HTR-8/SVneo (cell line): ENCODE results near the gene LCE1E.

Experiments
- DNase-seq: peaks from one replicate; pipeline ENCODE4 v3.0.0; 2011; ENCODE audit warnings: low spot score, mixed read lengths; ENCODE audit not compliant: insufficient read length
- FAIRE-seq: peaks from 2 replicates; lab custom pipeline; 2011; peaks lifted over from hg19 to GRCh38; lab: Jason Lieb, UNC

LCE1E gene, protein sequence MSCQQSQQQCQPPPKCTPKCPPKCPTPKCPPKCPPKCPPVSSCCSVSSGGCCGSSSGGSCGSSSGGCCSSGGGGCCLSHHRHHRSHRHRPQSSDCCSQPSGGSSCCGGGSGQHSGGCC

DNA sequence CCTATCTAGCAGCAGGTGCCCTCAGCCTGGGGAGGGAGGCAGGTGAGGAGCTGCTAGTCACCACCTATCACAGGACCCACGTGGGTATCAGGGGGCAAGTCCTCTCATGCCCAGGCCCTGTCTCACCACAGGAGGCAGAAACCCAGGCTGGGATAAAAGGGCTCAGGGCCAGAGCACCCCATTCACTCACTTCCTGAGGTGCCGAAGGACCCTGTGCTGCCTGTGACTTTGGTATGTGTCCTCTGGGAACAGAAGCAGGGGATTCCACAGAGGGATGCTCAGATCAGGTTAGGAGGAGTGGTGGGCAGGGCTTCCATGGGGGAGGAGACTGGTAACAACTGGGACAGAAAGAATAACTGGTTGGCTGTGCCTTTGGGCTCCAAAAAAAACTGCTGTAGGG lies at the start of gene LCE1E:
TSS of gene LCE1E (plus strand) at position 181 of the 400 bp plus-strand sequence. CDS start 1,043 bp downstream, outside the sequence.
- FAIRE-seq (no peak), DNase-seq (no peak)

DNA sequence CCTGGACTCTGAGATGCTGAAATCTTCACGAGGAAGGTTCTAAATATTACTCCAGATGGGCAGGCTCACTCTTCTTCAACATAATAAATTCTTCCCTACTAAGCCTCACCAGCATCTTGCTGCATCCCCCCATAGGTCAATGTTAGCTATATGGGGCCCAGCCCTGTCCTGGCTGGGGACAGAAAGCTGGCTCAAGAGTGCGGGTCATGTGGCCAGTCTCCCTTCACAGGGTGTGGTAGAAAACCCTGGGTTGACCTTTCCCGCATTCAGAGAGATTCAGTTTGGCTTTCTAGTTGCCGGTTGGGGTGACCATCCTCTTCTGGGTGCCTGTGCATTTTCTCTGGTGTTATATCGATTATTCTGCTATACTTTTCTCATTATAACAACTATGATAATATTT lies 48.1 kb upstream of the LCE1E start:
- no peak for DNase-seq
- FAIRE-seq: no peak

DNA sequence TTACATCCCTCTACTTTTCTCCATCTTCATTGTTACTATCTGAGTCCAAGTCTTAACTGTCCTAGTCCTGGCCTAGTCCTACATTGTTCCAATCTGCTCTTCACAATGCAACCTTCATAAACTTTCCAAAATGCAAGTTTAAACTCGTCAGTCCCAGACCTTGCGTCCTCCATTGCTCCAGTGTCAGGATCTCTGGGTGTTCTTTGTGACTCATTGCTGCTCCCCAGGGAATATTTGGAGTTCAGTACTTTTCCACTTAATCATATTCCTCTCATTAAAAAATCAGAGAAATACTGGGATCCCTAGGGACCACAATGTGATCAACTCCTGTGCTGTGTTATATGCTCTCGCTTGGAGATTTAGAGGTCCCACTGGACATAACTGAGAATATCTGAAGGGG lies 46.2 kb upstream of the LCE1E start:
- FAIRE-seq: no peak
- DNase-seq: no peak

DNA sequence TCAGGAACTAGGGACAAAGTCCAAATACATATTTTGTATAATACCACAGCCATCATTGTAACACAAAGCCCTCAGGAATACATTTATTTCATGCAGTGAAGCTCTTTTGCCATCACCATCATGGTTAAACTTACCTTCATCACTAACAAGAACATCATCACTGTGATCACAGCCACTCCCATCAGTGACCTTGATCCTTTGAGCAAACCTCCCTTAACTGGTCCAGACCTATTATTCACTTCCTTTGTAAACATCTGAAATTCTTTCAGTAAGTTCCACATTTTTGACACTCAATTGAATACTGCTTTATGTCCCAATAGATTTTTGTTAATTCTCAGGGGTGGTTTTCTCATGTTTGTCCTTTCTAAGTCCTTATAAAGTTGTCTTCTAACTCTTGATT lies 44.4 kb upstream of the LCE1E start:
- DNase-seq: no peak
- no peak for FAIRE-seq

DNA sequence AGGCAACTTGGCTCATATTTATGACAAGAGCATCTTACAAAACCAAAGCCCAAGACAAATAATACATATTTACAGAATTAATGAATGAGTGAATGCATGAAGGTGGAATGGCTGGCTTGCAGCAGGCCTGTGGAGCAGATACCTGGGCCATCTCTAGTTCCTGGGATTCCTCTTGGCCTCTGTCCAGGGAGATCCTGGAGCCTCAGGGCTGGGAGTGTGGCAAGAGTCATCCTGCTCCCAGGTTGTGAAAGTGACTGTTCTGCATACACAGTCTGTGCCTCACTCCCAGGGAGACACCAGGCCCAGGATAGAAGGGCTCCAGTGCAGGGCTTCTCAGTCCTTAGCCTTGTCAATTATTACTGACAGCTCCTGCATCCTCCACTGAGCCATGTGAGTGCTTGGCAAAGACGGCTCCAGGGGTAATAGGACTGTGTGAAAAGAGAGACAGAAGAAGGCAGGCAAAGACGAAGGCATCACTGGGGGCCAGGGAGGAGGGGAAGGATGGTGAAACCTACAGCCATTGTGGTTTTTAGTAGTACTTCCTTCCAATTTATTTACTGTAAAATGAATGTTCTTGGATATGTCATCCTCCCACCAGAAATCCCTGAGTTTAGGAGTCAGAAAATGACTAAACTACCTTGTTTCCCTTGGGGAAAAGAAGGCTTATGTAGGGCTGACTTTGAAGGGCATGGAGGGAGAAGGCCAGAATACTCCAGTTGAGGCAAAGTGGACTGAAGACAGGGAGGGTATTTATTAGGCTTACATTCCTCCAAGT lies 42.5 kb upstream of the LCE1E start:
- DNase-seq (no peak), FAIRE-seq (no peak)

DNA sequence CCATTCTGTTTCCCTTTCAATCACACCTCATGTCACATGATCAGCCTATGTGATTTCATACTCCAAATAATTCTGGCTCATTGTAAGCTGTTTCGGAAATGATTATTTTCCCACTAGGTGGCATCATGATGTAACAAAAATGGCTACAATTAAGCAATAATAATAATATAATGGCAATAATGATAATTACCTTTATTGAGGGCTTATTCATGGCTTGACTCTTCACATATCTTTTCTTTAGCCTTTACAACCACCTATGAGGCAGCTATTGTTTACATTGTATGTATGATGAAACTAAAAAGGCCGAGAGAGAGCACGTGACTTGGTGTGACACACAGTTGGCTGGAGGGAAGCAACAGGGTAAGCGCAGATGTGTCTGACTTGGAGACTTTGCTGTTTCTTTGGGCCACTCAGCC lies 40.8 kb upstream of the LCE1E start:
- FAIRE-seq (no peak), DNase-seq (no peak)

DNA sequence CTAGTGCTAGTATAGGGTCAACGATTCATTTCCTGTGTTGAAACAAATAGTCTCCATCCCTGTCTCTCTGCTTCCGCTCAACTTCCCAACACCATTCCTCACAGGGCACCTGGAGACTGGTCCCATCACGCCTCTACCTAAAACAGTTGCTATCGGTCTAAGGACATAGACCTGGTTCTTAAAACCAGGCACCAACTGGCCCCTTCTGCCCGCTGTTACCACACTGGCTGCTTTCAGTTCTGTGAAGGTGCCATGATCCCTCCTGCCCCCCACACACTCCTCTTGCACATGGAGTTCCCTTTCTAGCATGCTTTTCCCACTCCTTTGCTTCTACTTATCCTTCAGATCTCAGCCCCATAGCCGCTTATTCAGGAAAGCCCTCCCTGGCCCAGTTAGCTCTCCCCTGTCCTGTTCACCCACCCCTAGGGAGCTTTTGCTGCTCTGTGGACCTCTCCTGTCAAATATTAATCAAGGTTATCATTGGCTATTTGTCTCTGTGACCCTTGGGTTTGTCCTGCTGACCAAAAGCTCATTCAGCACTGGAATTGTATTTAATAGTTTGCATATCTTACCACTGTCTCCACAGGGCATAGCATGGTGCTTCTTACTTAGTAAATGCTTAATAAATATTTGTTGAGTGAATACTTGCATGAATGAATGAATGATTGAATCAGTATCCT lies 40.2 kb upstream of the LCE1E start:
- no peak for FAIRE-seq
- DNase-seq: no peak

DNA sequence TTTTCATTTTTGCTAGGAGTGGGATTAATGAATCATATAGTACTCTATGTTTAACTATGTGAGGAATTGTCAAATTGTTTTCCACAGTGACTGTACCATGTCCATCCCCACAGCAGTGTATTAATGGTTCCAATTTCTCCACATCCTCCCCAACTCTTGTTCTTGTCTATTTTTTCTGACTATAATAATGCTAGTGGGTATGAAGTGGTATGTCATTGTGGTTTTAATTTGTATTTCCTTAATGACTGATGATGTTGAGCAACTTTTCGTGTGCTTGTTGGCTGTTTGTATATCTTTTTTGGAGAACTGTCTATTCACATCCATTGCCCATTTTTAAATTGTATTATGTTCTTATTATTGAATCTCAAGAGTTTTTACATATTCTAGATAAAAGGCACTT lies 38.2 kb upstream of the LCE1E start:
- DNase-seq: no peak

DNA sequence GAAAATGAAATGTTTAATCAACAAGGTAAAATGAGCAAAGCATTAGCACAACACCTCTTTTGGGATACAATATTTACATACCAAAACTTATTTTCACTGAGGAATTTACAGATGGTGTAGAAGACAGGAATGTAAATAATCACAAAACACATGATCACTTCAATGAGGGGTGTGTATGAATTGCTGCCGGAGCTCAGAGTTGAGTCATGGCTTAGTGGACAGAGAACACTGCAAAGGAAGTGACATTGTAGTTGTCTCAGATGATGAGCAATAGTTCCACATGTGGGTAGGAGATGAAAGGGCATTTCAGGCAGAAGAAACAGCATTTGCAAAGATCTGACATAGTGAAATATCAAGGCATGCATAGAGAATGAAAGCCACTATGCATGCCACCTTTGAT lies 33.8 kb upstream of the LCE1E start:
- FAIRE-seq: no peak
- no peak for DNase-seq

More for the DNA sequence above, 38.2 kb upstream of the LCE1E start:
- no peak for FAIRE-seq

DNA sequence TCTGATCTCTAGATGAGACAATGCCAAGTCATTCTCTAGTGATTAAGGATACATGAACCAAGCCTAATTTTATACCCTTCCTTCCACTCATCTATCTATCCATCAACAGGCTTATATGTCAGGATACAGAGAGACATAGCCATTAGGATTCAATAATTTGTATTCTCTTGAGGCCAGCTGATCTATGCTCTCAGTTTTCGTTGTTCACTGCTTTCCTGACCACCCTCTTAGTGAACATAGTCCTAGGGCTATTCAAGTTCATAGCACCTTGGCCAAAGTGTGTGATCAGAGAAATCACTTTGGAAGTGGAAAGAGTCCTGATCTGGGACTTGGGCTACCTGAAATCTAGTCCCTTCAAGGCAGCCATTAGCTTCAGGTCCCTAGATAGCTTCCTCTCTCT lies 32.5 kb upstream of the LCE1E start:
- FAIRE-seq (no peak), DNase-seq (no peak)

DNA sequence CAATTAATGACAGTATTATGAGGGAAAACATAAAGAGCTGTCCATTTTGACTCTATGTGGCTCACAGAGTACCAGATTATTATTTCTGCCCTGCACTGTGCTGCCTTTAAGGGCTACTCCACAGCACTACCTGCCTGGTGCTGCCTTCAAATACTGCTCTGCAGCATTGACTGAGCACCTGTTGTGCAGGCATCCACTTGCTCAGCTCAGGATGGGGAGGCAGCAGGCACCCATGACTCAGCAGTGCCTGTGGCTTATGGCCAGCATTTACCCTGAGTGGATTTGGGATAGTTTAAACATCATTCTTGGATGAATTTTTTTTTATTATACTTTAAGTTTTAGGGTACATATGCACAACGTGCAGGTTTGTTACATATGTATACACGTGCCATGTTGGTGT lies 29.2 kb upstream of the LCE1E start:
- DNase-seq: no peak

DNA sequence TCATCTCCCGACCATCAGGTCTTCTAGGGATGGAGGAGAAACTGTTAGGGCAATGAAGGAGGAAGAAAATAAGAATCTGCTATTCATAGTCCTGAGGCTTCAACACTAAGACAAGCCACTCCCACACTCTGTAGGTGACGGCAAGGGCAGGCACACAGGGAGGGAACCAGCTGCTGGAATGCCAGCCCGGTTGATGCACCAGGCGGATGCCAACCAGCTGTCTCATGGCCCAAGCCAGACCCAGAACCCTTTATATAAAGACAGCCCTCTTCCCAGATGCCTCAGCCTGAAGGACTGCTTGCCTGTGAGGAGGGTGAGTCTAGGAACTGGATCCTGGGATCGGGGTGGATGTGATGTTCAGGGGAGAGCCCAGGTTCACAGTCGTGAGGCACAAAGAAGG lies 28.3 kb upstream of the LCE1E start, which contains the start of gene KPRP:
TSS of gene KPRP (plus strand) at position 279 of the 400 bp plus-strand sequence. CDS start 1,564 bp downstream, outside the sequence.
- DNase-seq: no peak
- no peak for FAIRE-seq

More for the DNA sequence above, 29.2 kb upstream of the LCE1E start:
- FAIRE-seq: no peak

DNA sequence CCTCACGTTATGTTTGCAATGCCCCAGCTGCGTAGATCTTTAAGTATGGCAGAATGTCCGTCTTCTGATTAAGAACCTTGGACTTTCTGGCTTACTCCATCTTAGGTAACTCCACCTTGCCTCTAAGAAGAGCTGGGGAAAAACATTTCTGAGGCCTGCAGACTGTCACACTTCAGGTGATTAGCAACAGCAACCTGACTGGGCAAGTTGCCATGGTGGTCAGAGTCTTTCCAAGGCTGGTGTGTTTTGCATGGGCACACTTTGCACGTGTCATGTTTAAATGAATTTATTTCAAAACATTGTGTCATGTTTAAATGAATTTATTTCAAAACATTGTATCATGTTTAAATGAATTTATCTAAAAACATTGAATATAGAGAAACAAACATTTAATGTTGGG lies 27.4 kb upstream of the LCE1E start:
- FAIRE-seq (no peak), DNase-seq (no peak)

DNA sequence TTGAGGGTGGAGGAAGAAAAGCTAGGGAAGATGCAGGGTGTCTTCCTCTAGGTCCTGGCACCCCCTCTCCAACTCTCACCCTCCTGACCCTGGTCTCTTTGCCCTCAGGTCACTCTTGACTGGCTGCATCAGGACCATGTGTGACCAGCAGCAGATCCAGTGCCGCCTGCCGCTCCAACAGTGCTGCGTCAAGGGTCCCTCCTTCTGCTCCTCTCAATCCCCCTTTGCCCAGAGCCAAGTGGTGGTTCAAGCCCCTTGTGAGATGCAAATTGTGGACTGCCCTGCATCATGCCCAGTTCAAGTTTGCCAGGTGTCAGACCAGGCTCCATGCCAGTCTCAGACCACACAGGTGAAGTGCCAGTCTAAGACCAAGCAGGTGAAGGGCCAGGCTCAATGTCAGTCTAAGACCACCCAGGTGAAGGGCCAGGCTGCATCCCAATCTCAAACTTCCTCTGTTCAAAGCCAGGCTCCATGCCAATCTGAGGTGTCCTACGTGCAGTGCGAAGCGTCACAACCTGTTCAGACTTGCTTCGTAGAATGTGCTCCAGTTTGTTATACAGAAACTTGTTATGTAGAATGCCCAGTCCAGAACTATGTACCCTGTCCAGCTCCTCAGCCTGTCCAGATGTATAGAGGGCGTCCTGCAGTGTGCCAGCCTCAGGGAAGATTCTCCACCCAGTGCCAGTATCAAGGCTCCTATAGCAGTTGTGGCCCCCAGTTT lies 26.4 kb upstream of the LCE1E start:
- FAIRE-seq (no peak), DNase-seq (no peak)

DNA sequence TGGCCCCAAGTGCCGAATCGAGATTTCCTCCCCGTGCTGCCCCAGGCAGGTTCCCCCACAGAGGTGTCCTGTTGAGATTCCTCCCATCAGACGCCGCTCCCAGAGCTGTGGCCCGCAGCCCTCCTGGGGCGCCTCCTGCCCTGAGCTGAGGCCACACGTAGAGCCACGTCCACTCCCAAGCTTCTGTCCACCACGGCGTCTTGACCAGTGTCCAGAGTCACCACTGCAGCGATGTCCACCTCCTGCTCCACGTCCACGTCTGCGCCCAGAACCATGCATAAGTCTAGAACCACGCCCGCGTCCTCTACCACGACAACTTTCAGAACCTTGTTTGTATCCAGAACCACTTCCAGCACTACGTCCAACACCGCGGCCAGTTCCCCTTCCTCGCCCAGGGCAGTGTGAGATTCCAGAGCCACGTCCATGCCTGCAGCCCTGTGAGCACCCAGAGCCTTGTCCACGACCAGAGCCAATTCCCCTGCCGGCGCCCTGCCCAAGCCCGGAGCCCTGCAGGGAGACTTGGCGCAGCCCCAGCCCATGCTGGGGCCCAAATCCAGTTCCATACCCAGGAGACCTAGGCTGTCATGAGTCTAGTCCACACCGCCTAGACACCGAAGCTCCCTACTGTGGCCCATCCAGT lies 25.4 kb upstream of the LCE1E start:
- no peak for FAIRE-seq
- DNase-seq: no peak

DNA sequence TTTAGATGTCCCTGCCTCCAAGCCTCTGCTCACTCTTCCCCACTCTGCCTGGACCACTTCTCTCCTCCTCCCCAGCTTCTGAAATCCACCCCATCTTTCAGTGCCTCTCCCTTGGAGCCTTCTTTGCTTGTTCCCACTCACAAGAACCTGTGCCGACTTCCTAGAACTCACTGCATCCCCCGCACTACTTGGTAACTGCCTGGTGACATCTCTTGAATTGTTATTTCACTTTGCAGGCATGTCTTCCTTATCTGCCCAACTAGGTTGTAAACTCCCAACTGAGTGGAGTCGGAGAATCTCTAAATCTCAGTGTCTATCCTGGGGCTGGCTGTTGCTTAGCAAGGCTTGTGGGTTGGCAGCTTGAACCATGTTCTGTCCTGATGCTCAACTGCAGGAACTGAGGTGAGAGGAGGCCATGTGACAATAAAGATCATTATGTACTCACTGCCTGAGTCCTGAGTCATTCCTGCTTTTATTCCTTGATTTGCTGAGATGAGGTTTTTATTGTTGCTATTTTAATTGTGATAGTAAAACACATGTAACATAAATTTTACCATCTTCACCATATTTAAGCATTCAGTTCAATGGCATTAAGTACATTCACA lies 24.3 kb upstream of the LCE1E start:
- FAIRE-seq: no peak
- DNase-seq: no peak

DNA sequence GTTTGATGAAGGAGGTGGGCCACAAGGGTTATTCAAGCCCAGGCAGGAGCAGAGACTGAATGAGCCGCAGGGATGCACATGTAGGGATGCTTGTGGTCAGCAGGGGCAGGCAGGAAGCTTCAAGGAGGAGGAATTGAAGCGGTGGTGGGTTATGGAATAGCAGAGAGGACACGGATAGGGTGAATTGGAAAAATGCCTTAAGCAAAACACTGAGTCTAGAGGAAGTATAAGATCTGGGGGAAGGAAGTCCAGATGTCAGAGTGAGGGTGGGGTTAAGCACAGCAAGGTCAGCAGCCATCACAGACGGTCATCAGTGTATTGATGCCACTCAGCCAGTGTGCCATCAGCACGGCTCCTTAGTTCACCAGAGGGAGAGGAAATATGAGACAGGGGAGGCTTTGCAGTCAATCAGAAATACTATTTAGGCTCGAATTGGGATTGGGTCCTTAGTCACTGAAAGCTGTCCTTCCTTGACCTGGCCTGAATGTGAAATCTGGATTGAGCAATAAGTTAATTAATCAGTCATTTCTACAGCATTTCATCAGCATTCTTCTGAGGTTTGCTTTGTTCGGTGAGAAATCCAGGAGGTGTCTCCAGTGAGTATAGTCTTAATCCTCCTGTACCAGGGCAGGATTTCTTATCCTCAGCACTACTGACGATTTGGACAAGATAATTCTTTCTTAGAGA lies 17.1 kb upstream of the LCE1E start:
- FAIRE-seq (no peak), DNase-seq (no peak)

DNA sequence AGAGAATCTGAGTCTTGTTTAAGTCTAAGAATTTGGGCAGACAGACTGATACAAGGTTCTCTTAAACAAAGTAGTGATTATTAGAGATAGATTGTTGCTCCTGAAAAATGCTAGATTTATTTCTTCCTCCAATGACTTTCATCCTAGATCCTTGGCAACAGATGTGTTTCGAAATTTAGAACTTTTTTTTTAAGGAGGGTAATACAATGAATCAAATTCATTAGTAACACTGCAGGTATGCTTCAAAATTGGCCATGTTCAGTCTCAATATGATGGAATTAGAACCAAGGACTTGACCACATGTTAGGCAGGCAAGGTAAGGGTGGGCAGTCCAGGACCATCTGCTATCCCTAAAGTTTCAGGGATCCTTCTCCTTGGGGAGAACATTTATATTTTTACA lies 15.6 kb upstream of the LCE1E start:
- no peak for DNase-seq
- no peak for FAIRE-seq

DNA sequence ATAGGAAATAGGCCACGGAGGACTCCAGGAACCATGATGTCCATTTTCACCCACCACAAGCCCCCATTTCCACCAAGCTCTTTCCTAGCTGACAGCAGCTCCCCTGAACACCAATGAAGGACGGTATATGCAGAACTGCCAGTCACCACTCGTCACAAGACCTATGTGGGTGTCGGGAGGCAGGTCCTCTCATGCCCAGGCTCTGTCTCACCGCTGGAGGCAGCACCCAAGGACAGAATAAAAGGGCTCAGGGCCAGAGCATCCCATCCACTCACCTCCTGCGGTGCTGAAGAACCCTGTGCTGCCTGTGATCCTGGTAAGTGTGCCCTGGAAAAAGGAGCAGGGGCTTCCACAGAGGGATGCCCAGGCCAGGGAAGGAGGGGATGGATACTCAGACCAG lies 11.2 kb upstream of the LCE1E start, which contains the start of gene LCE1F:
TSS of gene LCE1F (plus strand) at position 266 of the 400 bp plus-strand sequence. CDS start 1,232 bp downstream, outside the sequence.
- FAIRE-seq: no peak
- DNase-seq: no peak
